ENCODE data around the gene GARIN5A.
A peak's percentile ranks its signal among the peaks of the same experiment; 100 is the strongest.

The GARIN5A gene

DNA sequence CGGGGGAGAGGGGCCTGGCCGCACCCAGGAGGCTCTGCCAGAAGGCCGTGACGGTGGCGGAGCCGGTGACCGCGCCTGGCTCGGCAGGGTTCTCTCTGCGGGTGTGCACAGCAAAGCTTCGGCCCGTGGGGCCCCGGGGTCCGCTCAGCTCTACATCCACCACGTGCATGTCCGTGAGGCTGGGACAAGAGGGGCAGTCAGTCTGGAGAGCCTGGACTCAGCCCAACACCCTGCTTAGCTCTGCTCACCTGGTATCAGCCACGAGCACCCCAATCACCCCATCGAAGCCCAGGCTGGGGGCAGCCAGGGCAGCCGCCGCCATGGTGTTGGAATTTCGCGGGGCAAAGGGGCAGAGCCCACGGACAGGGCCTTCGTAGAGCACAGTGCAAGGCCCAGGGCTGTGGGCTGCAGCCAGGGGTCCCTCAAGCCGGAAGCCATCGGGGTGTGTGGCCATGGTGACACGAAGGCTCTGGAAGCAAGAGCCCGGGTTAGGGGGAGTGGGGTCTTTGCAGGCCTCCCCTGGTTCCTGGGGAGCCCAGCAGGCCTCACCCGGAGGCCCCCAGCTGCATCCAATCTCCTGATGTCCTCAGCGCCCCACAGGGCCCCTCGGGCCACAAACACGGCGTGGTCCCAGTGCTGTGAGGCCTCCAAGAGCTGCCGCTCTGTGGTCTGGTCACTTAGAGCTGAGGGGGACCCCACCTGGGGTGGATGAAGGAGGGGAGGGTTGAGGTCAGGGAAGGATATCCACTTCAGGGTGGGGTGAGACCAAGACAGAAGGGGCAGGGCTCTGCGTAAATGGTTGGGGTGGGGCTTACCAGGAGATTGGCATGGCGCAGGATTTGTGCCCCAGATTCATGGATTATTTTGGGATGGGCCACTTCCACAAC lies 35.7 kb upstream of the GARIN5A start:
- TF ChIP-seq, protein P1, sequence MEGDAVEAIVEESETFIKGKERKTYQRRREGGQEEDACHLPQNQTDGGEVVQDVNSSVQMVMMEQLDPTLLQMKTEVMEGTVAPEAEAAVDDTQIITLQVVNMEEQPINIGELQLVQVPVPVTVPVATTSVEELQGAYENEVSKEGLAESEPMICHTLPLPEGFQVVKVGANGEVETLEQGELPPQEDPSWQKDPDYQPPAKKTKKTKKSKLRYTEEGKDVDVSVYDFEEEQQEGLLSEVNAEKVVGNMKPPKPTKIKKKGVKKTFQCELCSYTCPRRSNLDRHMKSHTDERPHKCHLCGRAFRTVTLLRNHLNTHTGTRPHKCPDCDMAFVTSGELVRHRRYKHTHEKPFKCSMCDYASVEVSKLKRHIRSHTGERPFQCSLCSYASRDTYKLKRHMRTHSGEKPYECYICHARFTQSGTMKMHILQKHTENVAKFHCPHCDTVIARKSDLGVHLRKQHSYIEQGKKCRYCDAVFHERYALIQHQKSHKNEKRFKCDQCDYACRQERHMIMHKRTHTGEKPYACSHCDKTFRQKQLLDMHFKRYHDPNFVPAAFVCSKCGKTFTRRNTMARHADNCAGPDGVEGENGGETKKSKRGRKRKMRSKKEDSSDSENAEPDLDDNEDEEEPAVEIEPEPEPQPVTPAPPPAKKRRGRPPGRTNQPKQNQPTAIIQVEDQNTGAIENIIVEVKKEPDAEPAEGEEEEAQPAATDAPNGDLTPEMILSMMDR (IDR thresholded peaks at IDR 0.05; ENCODE audit: extremely low read depth, missing control alignments), result no peak
- DNase-seq (ENCODE audit: low spot score), result peak; percentile 34

DNA sequence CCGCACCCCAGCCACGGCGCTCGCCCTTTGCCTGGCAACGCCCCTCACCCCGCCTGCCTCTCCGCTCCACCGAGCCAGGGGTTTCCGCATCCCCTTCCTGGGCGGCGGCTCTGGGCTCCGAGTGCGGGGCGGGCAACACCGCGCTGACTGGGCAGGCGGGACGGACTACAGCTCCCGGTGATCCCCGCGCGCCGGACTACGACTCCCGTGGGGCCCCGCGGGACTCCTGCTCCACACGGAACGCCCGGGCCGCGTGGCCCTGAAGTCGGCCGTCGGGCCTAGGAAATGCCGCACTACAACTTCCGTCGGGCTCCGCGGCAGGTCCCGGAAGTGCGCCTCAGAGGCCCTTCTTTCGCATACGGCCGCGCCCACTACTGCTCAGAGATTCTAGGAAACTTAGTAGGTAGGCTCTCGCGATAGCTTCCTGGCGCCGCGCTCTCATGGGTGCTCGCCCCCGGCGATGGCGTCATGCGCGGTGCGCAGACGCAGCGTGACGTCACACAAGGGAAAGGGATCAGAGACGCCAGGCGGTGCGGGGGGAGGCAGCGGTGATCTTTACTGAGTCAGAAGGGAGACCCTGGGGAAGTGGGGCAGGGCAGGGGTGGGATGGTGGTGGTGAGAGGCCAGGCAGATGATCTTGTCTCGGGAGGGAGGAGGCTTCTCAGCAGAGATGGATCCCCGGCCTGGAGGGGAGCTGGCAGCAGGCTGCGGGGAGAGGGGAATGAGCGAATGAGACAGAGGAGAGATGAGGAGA lies 34.6 kb upstream of the GARIN5A start, which contains the start of gene JOSD2:
JOSD2 (minus strand) TSS at position 123 of the 754 bp plus-strand sequence. CDS start 760 bp downstream, outside the sequence.
- TF ChIP-seq, protein P1 (IDR thresholded peaks at IDR 0.05; ENCODE audit: extremely low read depth, missing control alignments), result no peak
- peak; percentile 99 for DNase-seq (ENCODE audit: low spot score)

DNA sequence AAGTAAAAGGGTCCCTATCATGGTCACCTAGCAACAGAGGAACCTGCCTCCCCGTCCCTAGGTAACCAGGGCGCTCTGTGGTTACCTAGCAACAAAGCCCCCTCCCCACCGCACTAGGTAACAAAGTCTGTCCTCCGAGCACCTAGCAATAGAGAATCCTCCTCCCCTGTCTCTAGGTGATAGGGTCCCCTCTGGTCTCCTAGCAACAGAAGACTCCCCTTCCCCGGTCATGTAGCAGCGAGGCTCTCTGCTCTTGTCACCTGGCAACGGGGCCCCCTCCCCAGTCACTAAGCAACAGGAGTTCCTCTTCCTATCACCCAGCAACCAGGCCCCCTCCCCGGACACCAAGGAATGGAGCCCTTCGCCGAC lies 34.0 kb upstream of the GARIN5A start:
- DNase-seq (ENCODE audit: low spot score), result no peak

DNA sequence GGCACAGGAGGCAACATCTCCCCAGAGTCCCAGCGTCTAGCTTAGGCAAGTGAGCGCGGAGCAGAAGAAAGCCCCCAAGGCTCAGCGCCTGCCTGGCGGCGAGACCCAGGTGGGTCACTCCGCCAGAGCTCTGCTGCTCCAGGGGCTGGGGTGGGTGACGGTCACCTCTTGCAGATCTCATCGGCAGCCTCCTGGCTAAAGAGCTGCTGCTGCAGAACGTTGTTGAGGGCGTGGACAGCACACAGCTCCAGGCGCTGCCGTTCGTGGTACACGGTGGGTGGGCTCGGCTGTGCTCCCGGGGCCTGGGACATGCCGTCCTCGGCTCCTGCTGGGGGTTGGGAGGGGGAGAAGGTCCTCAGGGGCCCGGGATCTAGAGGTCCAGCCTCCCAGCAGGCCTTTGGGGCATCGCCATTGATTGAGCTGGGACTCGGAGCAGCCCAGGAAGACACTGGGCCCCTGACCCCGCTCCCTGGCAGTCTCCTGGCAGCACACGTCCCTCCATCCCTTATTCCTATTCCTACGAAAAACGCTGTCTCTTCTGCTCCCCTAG lies 33.5 kb upstream of the GARIN5A start:
- no peak for DNase-seq (ENCODE audit: low spot score)

More for the DNA sequence above, 34.0 kb upstream of the GARIN5A start:
- TF ChIP-seq, protein P1 (IDR thresholded peaks at IDR 0.05; ENCODE audit: extremely low read depth, missing control alignments), result no peak

DNA sequence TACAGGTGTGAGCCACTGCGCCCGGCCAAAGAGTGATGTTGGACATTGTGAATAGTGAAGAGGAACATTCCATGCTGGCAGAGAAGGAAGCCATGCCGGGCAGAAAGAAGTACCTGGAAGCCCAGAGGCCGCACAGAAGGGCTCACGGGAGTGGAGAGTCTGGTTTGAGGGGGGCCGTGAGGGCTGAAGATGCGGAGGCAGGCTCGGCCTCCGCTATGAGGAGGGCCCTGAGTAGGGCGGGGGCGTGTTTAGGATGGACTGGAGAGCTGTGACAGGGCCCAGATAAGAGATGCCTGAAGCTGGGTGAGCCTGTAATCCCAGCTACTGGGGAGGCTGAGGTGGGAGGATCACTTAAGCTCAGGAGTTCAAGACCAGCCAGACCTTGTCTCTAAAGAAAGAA lies 32.7 kb upstream of the GARIN5A start:
- no peak for DNase-seq (ENCODE audit: low spot score)
- TF ChIP-seq, protein P1 (IDR thresholded peaks at IDR 0.05; ENCODE audit: extremely low read depth, missing control alignments), result no peak

More for the DNA sequence above, 33.5 kb upstream of the GARIN5A start:
- TF ChIP-seq, protein P1 (IDR thresholded peaks at IDR 0.05; ENCODE audit: extremely low read depth, missing control alignments), result no peak

DNA sequence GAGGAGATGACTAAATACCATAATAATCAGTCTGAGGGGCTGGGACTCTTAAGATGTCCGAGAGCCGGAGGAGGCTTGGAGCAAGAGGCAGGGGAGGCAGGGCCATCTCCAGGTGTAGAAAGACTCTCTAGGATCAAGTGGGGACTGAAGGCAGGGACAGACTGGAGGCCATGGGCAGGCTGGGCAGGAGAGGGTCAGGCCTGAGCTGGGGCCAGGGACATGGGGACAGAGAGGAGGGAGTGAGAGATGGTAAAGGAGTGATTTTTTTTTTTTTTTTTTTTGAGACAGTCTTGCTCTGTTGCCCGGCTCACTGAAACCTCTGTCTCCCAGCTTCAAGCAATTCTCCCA lies 32.2 kb upstream of the GARIN5A start:
- TF ChIP-seq, protein P1 (IDR thresholded peaks at IDR 0.05; ENCODE audit: extremely low read depth, missing control alignments), result no peak
- DNase-seq (ENCODE audit: low spot score), result no peak

DNA sequence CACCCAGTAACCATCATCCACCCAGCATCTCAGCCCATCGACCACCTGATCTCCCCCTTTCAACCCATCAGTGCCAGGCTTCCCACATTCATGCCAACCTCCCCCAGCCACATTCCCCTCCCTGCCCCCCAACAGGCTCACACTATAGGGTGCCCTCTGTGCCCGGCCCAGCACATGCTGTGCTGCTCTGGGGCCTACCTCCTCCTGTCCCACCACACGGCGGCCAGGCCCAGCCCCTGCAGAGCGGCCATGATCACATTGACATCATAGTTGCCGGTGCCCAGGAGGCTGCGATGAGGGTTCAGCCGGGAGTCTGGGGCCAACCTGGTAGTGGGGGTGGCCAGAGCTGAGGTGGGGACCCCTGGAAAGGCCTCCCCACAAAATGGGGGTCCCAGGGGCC lies 30.7 kb upstream of the GARIN5A start:
- TF ChIP-seq, protein P1 (IDR thresholded peaks at IDR 0.05; ENCODE audit: extremely low read depth, missing control alignments), result no peak
- no peak for DNase-seq (ENCODE audit: low spot score)

Measured in GM20000 (cell line).